GM20000 (cell line): ENCODE measurements around the gene SMYD3.

Source experiments
- DNase-seq: peaks from one replicate; pipeline ENCODE4 v3.0.0; 2012; ENCODE audit warnings: low spot score
- CTCF ChIP-seq: IDR thresholded peaks from 2 replicates; pipeline ENCODE4 v1.5.1; 2012; ENCODE audit warnings: mild to moderate bottlenecking, control low read depth; ENCODE audit errors: extremely low read depth, missing control alignments

Gene SMYD3

GRCh38 chr1:246158131-246158530, 348.9 kb downstream of the SMYD3 start:
- DNase-seq, result no peak
- TF ChIP-seq CTCF, result no peak

- TF ChIP-seq CTCF, result no peak
- no peak for DNase-seq
Observed at GRCh38 chr1:246157516-246157915, 349.6 kb downstream of the SMYD3 start.

GRCh38 chr1:246156847-246157246, 350.2 kb downstream of the SMYD3 start:
- DNase-seq, result no peak
- TF ChIP-seq CTCF, result no peak

GRCh38 chr1:246155923-246156322, 351.2 kb downstream of the SMYD3 start:
- TF ChIP-seq CTCF, result no peak
- no peak for DNase-seq

- TF ChIP-seq CTCF, result no peak
- DNase-seq, result no peak
Observed at GRCh38 chr1:246153796-246154212, 353.3 kb downstream of the SMYD3 start.

GRCh38 chr1:246152986-246153431, 354.1 kb downstream of the SMYD3 start:
- no peak for TF ChIP-seq CTCF
- no peak for DNase-seq

GRCh38 chr1:246151796-246152434, 355.2 kb downstream of the SMYD3 start:
- TF ChIP-seq CTCF, result no peak
- DNase-seq, result no peak
